ENCODE data around the gene PNLIPRP2. TPM values are rescaled to one million over a fixed set of nuclear protein-coding genes. Genes with fewer than 3 reads are reported as not detected.

The PNLIPRP2 gene
- total and polyA plus RNA-seq, 2 donors from 2014 or later (not counting 2 experiments from before 2014, with no cell fraction given), result not detected

Other genes with a start within 250 kb of the PNLIPRP2 start
- 13.4 and 23.5 TPM in 2 replicates for gene PNLIPRP3, start 193.1 kb upstream of the PNLIPRP2 start, total RNA-seq
- gene PNLIPRP3, start 193.1 kb upstream of the PNLIPRP2 start, polyA plus RNA-seq, result 9.7 and 13.7 TPM in 2 replicates
- gene PNLIP, start 75.0 kb upstream of the PNLIPRP2 start, total RNA-seq, result not detected in 2 replicates
- gene PNLIP, start 75.0 kb upstream of the PNLIPRP2 start, polyA plus RNA-seq, result not detected in 2 replicates
- not detected in 2 replicates for gene PNLIPRP1, start 30.0 kb upstream of the PNLIPRP2 start, total RNA-seq
- not detected in 2 replicates for gene PNLIPRP1, start 30.0 kb upstream of the PNLIPRP2 start, polyA plus RNA-seq
- gene HSPA12A, start 121.6 kb downstream of the PNLIPRP2 start, total RNA-seq, result 10.3 and 10.4 TPM in 2 replicates
- 3.8 and 4.1 TPM in 2 replicates for gene HSPA12A, start 121.6 kb downstream of the PNLIPRP2 start, polyA plus RNA-seq
- gene ENO4, start 228.5 kb downstream of the PNLIPRP2 start, total RNA-seq, result 0.14 TPM in 1 of 2 replicates, not detected in the other
- gene ENO4, start 228.5 kb downstream of the PNLIPRP2 start, polyA plus RNA-seq, result 0.08 and 0.12 TPM in 2 replicates

Measured in foreskin keratinocyte (primary cell).